ENCODE results near the gene HMG20B.

The HMG20B gene

GRCh38 chr19:3620817-3621547 is 48.2 kb downstream of the HMG20B start:
- no peak for DNase-seq (ENCODE audit: low spot score)

GRCh38 chr19:3621689-3622088 is 48.9 kb downstream of the HMG20B start:
- DNase-seq (ENCODE audit: low spot score) = no peak

GRCh38 chr19:3622224-3622623 is 49.5 kb downstream of the HMG20B start:
- DNase-seq (ENCODE audit: low spot score) = no peak

GRCh38 chr19:3623716-3624115 is 51.0 kb downstream of the HMG20B start:
- DNase-seq (ENCODE audit: low spot score) = no peak

DNA sequence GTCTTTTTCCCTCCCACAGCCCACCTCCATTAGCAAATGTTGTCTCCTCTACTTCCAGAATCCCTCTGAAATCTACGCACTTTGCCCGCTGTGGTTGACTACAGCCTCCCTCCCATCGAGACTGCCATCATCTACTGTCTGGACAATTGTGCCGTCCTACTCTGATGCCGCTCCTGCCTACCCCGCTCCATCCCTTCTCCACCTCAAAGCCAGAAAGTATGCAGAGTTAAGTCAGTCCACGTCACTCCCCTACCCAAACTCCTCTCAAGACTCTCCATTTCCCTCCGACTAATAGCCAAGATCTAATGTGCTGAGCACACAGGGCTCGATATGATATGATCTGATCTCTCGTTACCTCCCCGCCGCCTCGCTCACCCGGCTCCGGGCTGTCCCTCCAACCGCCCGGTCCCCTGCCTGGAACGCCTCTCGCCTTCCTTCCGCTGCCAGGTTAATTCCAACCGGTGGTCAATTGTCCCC is 53.3 kb downstream of the HMG20B start:
- DNase-seq (ENCODE audit: low spot score) = no peak

GRCh38 chr19:3626473-3627350 is 54.0 kb downstream of the HMG20B start, which contains the start of gene CACTIN:
TSS of gene CACTIN (minus strand) at chr19:3626790. CDS start at chr19:3626762, 28 bp downstream.
- DNase-seq (ENCODE audit: low spot score) = peak; percentile 99

GRCh38 chr19:3627351-3627723 is 54.6 kb downstream of the HMG20B start:
- DNase-seq (ENCODE audit: low spot score) = no peak

All from activated CD4-positive, alpha-beta T cell treated with anti-CD3 and anti-CD28 coated beads, Interleukin-2, Interleukin-4, amounts not matched to agents 100 ng/mL and 50 ng/mL, durations not matched to agents 16 hours and 8 hours (primary cell).